ENCODE data around the gene SLC6A17. TPM values are rescaled to one million over a fixed set of nuclear protein-coding genes. Genes with fewer than 3 reads are reported as not detected.

Gene SLC6A17
- total RNA-seq, 1 donor from 2014 or later: 0.05 TPM

DNA sequence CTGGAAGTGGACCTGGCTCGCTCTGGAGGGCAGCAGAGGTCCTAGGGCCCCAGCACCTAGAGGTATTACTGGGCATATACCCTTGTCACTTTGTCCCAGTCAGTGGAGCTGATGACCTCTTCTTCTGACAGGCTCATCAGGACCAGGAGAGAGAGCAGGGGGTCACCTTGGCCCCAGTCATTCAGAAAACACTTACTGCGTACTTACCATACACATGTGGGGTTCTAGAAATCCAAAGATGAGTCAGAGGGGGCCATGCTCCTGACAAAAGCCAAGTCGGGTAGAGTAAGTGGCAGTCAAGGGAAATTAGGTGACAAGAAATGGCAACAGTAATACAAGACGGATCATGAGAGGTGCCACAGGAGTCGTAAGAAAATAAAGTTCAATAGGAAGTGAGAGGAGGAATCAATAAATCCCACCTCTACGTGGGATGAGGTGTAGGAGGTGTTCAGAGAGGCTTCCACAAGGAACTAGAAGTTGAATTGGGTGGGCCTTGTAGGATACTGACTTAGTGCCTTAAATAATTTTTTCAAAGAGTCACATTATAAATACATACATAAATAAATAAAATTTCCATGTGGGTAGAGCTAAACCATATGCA lies 66.7 kb downstream of the SLC6A17 start:
- H3K27me3 Mint-ChIP-seq: peaks cover 6% of the 10 kb centered on the region
- no peak overlapping the region for H3K27ac Mint-ChIP-seq
- peaks cover 8% of the 10 kb centered on the region for H3K36me3 Mint-ChIP-seq (ENCODE audit: low read depth)
- intact Hi-C loops (cut with micrococcal nuclease): loop anchor here (1.0 kb wide), 1 partner anchor 19 kb away; no protein-coding TSS in a partner anchor
- H3K4me3 Mint-ChIP-seq: peak overlapping the region; percentile 8
- no peak for DNase-seq
- peaks cover 37% of the 10 kb centered on the region for H3K4me1 Mint-ChIP-seq
- H3K9me3 Mint-ChIP-seq: no peaks in the 10 kb centered on the region

DNA sequence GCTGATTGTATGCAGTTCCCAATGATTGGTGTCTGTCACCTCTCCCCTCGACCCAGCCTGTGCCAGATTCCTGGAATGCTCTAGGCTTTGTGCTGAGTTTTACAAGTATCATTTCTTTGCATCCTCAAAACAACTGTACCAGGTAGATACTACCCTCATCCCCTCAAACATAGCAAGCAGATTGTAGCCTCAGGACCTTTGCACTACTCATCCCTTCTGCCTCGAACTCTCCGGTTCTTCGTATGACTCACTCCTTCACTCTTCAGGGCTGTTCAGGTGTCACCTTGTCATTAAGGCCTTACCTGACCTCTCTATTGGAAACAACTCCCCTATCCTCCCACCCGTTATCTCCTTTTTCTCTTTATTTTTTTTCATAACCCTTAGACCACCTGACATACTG lies 67.8 kb downstream of the SLC6A17 start:
- peaks cover 4% of the 10 kb centered on the region for H3K36me3 Mint-ChIP-seq (ENCODE audit: low read depth)
- intact Hi-C loops (cut with micrococcal nuclease): no loop called here
- H3K27ac Mint-ChIP-seq: no peak overlapping the region

DNA sequence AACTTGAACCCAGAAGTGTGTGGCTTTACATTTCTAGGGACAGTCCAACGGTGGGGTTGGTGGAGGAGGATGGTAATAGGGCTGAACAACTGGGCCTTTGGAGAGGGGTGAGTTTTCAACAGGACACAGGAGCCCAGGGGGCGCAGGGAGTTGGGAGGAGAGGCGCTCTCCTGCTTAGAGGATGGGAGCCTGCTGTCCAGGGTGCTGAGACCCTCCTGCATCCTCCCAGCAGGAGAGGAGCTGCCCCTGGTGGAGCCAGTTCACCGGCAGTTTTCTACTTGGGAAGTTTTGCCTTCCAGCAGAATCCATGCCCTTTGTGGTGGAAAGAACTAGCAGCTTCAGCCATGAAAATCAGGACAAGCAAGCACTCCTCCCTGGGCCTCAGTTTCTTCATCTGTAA lies 68.4 kb downstream of the SLC6A17 start:
- no peak overlapping the region for H3K4me3 Mint-ChIP-seq
- no peaks in the 10 kb centered on the region for H3K9me3 Mint-ChIP-seq
- no peak for DNase-seq
- H3K36me3 Mint-ChIP-seq (ENCODE audit: low read depth): peaks cover under 1% of the 10 kb centered on the region
- intact Hi-C loops (cut with micrococcal nuclease): no loop called here
- no peak overlapping the region for H3K27ac Mint-ChIP-seq
- no peaks in the 10 kb centered on the region for H3K27me3 Mint-ChIP-seq
- peaks cover 24% of the 10 kb centered on the region for H3K4me1 Mint-ChIP-seq

More for the DNA sequence above, 67.8 kb downstream of the SLC6A17 start:
- H3K9me3 Mint-ChIP-seq: no peaks in the 10 kb centered on the region
- no peak overlapping the region for H3K4me3 Mint-ChIP-seq
- peaks cover 29% of the 10 kb centered on the region for H3K4me1 Mint-ChIP-seq
- no peak for DNase-seq
- H3K27me3 Mint-ChIP-seq: peaks cover under 1% of the 10 kb centered on the region

DNA sequence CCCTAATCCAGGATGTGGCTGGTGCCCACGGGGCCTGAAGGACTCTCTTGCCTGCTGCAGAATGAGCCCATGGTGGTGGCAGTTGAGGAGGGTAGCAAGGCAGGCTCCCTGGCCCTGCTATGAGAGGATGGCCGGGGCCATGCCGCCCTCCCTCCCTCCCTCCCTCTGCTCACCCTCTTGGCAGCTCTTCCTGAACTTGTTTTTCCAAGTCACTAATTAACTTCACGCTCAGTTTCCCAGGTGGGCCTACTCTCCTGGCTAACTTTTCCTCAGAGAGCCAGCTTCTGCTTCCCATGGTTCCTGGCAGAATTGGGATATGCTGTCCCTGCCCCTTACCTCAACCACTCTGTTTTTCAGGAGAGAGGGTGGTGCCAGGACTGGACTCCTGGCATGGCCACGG lies 70.0 kb downstream of the SLC6A17 start:
- intact Hi-C loops (cut with micrococcal nuclease): no loop called here

DNA sequence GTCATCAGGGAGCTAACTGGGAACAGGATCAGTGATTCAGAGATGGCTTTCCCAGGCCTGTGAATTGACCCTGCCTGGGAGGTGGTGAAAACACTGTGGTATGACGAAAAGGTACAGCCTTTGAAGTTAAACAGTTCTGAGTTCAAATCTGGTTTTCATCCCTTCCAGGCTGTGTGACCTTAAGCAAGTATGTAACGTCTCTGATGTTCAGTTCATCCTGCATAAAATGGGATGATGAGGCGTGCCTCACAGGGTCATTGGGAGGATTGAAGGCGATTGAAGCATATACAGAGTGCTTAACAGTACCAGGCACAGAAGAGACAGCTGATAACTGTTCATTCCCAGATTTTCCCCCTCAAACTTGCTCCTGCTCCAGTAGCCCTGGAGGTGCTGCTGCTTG lies 70.8 kb downstream of the SLC6A17 start:
- Mint-ChIP-seq H3K27me3 (no peaks in the 10 kb centered on the region), H3K36me3 (ENCODE audit: low read depth) (no peaks in the 10 kb centered on the region)

More for the DNA sequence above, 70.0 kb downstream of the SLC6A17 start:
- Mint-ChIP-seq H3K9me3 (no peaks in the 10 kb centered on the region), H3K4me1 (peaks cover 14% of the 10 kb centered on the region), H3K36me3 (ENCODE audit: low read depth) (no peaks in the 10 kb centered on the region), H3K27ac (no peak overlapping the region), H3K4me3 (no peak overlapping the region), H3K27me3 (no peaks in the 10 kb centered on the region)
- DNase-seq: no peak

DNA sequence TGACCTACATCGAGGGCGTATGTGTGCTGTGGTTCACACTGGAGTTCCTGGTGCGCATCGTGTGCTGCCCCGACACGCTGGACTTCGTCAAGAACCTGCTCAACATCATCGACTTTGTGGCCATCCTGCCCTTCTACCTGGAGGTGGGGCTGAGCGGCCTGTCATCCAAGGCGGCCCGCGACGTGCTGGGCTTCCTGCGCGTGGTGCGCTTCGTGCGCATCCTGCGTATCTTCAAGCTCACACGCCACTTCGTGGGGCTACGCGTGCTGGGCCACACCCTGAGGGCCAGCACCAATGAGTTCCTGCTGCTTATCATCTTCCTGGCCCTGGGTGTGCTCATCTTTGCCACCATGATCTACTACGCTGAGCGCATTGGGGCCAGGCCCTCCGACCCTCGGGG lies 72.8 kb downstream of the SLC6A17 start:
- Mint-ChIP-seq H3K4me3 (no peak overlapping the region), H3K4me1 (peaks cover 3% of the 10 kb centered on the region), H3K9me3 (no peaks in the 10 kb centered on the region), H3K27me3 (no peaks in the 10 kb centered on the region), H3K27ac (no peak overlapping the region), H3K36me3 (ENCODE audit: low read depth) (no peaks in the 10 kb centered on the region)
- intact Hi-C loops (cut with micrococcal nuclease): no loop called here
- no peak for DNase-seq

More for the DNA sequence above, 70.8 kb downstream of the SLC6A17 start:
- H3K9me3 Mint-ChIP-seq: no peaks in the 10 kb centered on the region
- intact Hi-C loops (cut with micrococcal nuclease): no loop called here
- H3K4me1 Mint-ChIP-seq: peaks cover 14% of the 10 kb centered on the region
- DNase-seq: no peak
- no peak overlapping the region for H3K4me3 Mint-ChIP-seq
- H3K27ac Mint-ChIP-seq: no peak overlapping the region

DNA sequence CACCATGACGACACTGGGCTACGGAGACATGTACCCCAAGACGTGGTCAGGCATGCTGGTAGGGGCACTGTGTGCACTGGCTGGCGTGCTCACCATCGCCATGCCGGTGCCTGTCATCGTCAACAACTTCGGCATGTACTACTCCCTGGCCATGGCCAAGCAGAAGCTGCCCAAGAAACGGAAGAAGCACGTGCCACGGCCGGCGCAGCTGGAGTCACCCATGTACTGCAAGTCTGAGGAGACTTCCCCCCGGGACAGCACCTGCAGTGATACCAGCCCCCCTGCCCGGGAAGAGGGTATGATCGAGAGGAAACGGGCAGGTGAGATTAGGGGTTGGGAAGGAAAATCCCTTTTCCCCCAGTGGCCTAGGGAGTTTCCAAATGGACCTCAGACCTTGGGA lies 73.3 kb downstream of the SLC6A17 start:
- no peak overlapping the region for H3K27ac Mint-ChIP-seq
- H3K9me3 Mint-ChIP-seq: no peaks in the 10 kb centered on the region
- no peaks in the 10 kb centered on the region for H3K4me1 Mint-ChIP-seq
- intact Hi-C loops (cut with micrococcal nuclease): no loop called here
- no peaks in the 10 kb centered on the region for H3K36me3 Mint-ChIP-seq (ENCODE audit: low read depth)
- no peak for DNase-seq
- no peaks in the 10 kb centered on the region for H3K27me3 Mint-ChIP-seq
- H3K4me3 Mint-ChIP-seq: no peak overlapping the region

DNA sequence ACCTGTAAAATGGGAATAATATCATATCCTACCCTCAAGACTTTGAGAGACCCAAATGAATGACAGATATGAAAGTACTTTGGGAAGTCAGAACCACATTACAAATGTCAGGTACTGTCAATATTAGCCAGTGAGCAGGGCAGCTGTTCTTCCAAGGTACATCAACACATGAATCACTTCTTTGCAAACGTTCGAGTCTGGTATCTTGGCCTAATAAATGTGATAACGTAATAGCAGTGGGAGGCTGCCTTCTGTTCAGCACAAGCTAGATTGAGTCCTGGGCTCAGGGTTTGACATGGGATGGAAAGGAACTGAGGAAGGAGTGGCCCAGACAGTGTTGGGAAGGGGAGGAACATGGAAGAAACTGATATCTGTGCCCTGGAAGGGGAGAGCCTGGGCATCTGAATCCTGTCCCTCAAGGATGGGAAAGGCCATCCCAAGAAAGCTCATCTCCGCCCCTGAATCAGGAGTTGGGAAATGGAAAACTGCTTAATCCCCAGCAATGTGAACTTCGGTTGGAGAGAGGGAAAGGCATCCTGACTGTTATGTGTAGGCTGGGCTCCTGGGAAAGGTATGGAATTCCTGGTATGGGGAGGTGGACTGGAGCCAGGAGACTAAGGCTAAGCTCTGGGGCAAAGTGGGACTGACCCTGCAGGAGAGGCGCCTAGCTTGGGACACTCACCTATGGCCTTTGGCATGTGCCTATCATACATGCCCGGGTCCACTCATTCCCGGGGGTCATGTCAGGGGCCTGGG lies 74.1 kb downstream of the SLC6A17 start:
- Mint-ChIP-seq H3K4me3 (no peak overlapping the region), H3K27me3 (no peaks in the 10 kb centered on the region), H3K9me3 (no peaks in the 10 kb centered on the region), H3K27ac (no peak overlapping the region), H3K36me3 (ENCODE audit: low read depth) (no peaks in the 10 kb centered on the region), H3K4me1 (no peaks in the 10 kb centered on the region)
- no peak for DNase-seq
- intact Hi-C loops (cut with micrococcal nuclease): no loop called here

DNA sequence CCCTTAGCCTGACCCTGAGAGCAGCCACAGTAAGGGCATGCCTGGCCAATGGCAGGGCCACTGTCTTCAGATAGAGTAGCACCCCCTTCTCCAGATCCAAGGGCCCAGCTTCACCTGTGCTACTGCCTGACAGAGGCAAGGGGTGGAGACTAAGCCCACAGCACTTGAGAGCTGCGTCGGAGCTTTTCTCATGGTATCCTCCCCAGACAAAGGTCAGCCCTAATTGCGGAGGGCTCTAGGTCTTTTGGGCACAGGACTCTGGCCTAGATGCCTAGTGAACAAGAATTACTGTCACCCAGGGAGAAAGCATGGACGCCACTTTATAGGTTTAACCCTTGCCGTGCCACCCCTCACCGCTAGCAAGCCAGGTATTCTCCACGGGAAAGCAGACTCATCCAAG lies 74.9 kb downstream of the SLC6A17 start:
- no peaks in the 10 kb centered on the region for H3K9me3 Mint-ChIP-seq
- intact Hi-C loops (cut with micrococcal nuclease): no loop called here
- no peak overlapping the region for H3K27ac Mint-ChIP-seq
- H3K27me3 Mint-ChIP-seq: no peaks in the 10 kb centered on the region
- no peak overlapping the region for H3K4me3 Mint-ChIP-seq
- H3K36me3 Mint-ChIP-seq (ENCODE audit: low read depth): no peaks in the 10 kb centered on the region
- no peak for DNase-seq
- H3K4me1 Mint-ChIP-seq: no peaks in the 10 kb centered on the region

DNA sequence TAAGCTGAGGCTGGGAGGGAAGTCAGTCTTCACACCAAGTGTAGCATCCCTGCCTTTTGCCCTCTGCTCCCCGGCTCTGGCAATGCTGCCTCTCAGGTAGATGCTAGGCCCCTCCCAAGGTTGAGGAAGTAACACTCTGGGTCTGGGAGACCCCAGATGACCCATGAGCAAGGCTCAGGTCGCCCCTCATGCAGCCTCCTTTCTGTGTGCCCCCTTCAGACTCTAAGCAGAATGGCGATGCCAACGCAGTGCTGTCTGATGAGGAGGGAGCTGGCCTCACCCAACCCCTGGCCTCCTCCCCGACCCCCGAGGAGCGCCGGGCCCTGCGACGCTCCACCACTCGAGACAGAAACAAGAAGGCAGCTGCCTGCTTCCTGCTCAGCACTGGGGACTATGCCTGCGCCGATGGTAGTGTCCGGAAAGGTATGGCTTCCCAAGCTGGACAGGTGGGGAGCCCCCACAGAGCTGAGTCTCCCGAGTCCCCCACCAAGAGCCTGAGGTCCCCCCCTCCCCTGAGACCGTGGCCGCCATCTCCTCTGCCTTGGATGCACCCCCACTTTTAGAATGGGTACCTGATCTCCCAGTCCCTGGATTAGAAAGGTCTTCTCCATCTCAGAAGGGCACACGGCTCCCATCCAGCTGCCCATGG lies 75.6 kb downstream of the SLC6A17 start:
- Mint-ChIP-seq H3K9me3 (no peaks in the 10 kb centered on the region), H3K36me3 (ENCODE audit: low read depth) (no peaks in the 10 kb centered on the region), H3K27ac (no peak overlapping the region), H3K4me1 (no peaks in the 10 kb centered on the region), H3K4me3 (no peak overlapping the region), H3K27me3 (no peaks in the 10 kb centered on the region)
- intact Hi-C loops (cut with micrococcal nuclease): no loop called here
- no peak for DNase-seq

DNA sequence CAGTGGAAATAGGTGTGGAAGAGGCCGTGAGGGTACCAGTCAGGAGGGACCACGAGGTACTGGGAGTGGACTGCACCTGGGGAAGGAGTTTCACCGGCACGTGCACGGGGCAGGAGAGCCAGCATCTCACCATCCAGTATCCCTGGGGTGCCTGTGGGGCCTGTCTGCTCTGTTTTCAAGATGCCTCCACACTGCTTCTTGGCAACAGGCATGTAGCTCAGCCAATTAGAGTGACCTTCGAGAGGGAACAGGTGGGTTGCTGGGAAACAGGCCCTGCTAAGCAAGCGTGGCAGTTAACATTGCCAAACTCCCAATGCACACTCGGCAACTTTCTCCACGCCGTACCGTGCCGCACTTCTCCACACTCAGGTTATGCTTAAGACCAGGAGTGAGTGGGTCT lies 77.5 kb downstream of the SLC6A17 start:
- no peaks in the 10 kb centered on the region for H3K4me1 Mint-ChIP-seq
- no peak overlapping the region for H3K4me3 Mint-ChIP-seq
- DNase-seq: no peak
- no peaks in the 10 kb centered on the region for H3K27me3 Mint-ChIP-seq
- intact Hi-C loops (cut with micrococcal nuclease): no loop called here
- H3K27ac Mint-ChIP-seq: no peak overlapping the region
- H3K9me3 Mint-ChIP-seq: no peaks in the 10 kb centered on the region
- peaks cover 3% of the 10 kb centered on the region for H3K36me3 Mint-ChIP-seq (ENCODE audit: low read depth)

DNA sequence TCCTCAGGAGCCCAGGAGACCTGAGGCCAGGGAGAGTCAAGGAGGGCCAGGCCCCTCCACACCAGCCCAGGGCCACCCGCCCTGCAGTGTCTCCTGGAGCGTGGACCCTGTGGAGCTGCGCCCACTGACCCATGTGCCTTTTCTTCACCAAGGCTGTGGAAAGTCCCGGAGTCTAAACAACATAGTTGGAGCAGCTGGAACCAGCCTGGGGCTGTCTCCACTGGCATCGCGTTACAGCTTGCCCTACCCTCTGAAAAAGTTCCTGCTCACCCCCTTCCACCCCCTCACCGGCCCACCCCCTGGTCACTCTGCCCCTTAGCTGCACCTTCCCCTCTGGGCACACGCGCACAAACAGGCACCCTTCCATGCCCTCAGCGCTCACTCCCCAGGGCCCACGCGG lies 78.1 kb downstream of the SLC6A17 start:
- Mint-ChIP-seq H3K9me3 (no peaks in the 10 kb centered on the region), H3K4me3 (no peak overlapping the region), H3K27me3 (no peaks in the 10 kb centered on the region), H3K27ac (no peak overlapping the region), H3K4me1 (no peaks in the 10 kb centered on the region), H3K36me3 (ENCODE audit: low read depth) (peaks cover 3% of the 10 kb centered on the region)
- no peak for DNase-seq
- intact Hi-C loops (cut with micrococcal nuclease): no loop called here

DNA sequence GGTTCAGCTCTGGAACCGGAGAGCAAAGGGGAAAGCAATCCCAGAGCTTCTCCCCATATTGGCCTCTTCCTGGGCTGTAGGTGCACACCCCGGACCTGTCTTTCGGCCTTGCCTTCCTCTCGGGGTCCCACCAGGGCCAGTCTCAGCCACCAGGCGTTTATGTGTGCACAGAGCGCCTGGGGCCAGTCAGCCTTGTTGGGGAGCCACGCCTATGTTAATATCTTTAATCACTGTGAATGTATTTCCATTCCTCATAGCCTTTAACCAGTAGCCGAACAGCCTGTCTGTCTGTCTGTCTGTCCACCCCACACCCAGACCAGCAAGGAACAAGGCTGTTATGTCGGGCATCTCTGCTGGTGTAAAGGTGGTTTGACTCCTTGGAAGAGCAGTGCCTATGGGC lies 78.6 kb downstream of the SLC6A17 start:
- Mint-ChIP-seq H3K4me3 (no peak overlapping the region), H3K4me1 (no peaks in the 10 kb centered on the region), H3K9me3 (no peaks in the 10 kb centered on the region), H3K27me3 (no peaks in the 10 kb centered on the region), H3K36me3 (ENCODE audit: low read depth) (peaks cover 3% of the 10 kb centered on the region), H3K27ac (no peak overlapping the region)
- no peak for DNase-seq
- intact Hi-C loops (cut with micrococcal nuclease): no loop called here

DNA sequence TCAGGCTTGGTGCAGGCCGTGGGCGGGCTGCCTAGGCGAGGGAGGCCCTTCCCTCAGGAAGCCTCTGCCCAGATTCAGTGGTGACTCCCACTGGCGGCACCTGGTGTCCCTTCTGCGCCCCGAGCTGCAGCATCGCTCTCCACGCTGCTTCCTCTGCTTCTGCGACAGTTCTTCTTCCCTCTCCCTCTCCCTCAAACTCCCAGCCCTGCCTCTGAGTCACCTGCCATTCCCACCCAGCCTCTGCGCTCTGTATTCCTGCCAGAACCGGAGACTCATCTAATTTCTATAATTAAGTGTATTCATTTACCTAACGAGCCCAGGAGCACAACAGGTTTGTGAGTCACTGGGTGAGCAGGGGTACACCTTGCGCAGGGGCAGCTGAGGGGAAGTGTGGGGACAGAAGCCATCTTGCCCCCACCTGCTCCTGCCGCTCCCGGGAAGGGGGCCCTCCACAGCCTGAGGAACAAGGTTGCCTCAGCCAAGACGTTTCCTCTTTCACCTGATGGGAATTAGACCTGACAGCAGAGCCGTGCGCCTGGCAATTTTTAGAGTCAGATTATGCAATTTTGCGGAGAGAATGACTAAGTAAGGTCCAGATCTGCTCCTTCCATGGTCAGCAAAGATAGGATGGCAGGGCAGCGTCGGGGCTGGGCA lies 79.2 kb downstream of the SLC6A17 start:
- no peaks in the 10 kb centered on the region for H3K9me3 Mint-ChIP-seq
- H3K36me3 Mint-ChIP-seq (ENCODE audit: low read depth): peaks cover 3% of the 10 kb centered on the region
- no peak for DNase-seq
- H3K4me1 Mint-ChIP-seq: no peaks in the 10 kb centered on the region
- H3K4me3 Mint-ChIP-seq: no peak overlapping the region
- no peak overlapping the region for H3K27ac Mint-ChIP-seq
- intact Hi-C loops (cut with micrococcal nuclease): loop anchor here (10.0 kb wide), 2 partner anchors 405 to 645 kb away; partner anchors contain the start of gene CD53
- H3K27me3 Mint-ChIP-seq: no peaks in the 10 kb centered on the region
